Jurkat, Clone E6-1 (cell line): ENCODE data around the gene CTXND1.

ENCODE experiments used
- DNase-seq: peaks from one replicate; pipeline ENCODE4 v3.0.0-alpha.2; 2011; ENCODE audit warnings: low read depth, low spot score
- H3K4me3 ChIP-seq: 2 replicates; pipeline ENCODE4 v1.5.1; 2011; ENCODE audit warnings: mild to moderate bottlenecking, low read length, control low read depth, moderate library complexity

Gene CTXND1

DNA sequence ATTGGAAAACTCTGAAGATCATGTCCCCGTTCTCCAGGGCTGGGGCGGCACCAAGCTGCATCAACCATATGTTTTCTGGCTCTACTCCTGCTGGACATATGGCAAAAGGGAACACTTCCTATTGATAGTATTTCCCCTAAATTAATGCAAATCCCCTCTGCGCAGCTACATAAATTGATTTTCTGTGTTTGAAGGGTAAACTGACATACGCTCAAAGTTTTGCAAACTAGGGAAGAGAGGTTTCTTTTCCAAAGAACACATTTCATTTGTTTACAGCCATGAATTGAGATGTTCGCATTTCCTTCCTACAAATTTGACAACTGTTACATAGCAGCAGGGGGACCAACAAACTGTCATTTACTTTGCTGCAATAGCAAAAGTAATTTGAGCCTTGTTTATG, 35.9 kb downstream of the CTXND1 start:
- no peak overlapping the region for H3K4me3 ChIP-seq
- DNase-seq = no peak

DNA sequence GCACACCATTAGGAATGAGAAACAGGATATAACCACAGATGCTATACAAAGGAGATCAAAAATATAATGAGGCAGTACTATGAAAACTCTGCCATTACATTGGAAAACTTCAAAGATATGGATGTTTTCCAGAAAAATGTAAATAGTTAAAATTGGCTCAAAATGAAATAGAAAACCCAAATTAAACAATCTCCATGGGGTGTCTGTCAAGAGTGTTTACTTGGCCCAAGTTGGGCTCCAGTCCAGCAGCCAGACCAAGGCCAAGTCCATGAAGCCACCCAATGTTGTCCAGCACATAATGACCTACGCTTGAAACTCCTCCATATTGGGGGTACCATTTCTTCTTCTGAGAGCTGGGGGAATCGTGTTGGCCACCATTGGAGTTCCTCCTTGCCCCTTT, 37.1 kb downstream of the CTXND1 start:
- no peak for DNase-seq
- H3K4me3 ChIP-seq = no peak overlapping the region

DNA sequence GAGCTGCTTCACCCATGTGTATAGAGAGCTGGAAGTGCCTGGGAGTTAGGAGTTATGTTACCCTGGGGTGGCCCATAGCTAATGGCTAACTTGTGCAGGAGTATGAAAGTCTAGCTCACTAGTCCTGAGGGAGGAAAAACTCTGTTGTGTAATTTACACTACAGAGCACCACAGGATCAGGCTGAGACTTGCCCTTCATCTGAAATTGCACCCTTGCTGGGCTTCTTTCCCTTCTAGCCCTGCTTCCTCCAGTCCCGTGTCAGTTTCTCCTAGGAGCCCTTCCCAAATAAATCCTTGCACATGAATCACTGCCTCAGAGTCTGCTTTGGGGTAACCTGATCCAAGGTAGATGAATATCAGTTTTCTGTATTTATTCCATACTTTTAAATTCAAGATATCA, 40.0 kb downstream of the CTXND1 start:
- no peak for DNase-seq
- no peak overlapping the region for H3K4me3 ChIP-seq

DNA sequence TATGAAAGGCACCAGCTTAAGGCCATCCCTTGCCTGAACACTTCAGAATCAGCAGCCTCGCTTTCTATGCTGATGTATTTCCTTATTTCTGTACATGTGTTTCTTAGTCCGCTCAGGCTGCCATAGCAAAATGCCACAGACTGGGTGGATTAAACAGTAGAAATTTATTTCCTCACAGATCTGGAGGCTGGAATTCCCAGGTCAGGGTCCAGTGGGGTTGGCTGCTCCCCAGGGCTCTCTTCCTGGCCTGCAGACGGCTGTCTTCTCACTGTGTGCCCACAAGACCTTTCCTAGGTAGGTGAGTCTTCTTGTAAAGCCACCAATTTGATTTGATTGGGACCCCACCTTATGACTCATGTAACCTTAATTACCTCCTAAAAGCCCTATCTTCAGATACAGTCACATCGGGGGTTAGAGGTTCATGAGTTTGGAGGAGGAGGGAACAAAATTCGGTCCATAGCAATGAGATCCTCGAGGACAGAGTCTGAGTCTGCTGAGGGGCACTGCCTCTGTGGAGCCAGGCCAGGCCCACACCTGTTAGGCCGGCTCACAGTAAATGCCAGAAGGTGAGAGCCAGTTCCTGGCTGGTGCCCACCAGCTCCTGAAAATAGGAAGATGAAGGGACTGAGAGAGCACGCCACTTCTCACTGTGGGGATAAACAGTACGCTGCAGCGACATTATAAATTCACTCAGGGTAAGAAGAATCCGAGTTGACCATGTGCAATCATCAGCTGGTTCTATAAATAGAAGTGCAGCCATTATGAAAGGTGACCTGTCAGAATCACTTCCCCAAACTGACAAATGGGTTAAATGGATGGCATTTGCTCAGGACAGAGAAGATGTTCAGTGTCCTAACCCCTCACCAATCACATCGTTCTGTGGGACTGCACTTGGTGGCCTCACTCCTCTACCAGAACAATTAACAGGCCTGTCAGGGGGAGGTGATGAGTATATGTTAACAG, 41.1 kb downstream of the CTXND1 start:
- DNase-seq = no peak
- no peak overlapping the region for H3K4me3 ChIP-seq

DNA sequence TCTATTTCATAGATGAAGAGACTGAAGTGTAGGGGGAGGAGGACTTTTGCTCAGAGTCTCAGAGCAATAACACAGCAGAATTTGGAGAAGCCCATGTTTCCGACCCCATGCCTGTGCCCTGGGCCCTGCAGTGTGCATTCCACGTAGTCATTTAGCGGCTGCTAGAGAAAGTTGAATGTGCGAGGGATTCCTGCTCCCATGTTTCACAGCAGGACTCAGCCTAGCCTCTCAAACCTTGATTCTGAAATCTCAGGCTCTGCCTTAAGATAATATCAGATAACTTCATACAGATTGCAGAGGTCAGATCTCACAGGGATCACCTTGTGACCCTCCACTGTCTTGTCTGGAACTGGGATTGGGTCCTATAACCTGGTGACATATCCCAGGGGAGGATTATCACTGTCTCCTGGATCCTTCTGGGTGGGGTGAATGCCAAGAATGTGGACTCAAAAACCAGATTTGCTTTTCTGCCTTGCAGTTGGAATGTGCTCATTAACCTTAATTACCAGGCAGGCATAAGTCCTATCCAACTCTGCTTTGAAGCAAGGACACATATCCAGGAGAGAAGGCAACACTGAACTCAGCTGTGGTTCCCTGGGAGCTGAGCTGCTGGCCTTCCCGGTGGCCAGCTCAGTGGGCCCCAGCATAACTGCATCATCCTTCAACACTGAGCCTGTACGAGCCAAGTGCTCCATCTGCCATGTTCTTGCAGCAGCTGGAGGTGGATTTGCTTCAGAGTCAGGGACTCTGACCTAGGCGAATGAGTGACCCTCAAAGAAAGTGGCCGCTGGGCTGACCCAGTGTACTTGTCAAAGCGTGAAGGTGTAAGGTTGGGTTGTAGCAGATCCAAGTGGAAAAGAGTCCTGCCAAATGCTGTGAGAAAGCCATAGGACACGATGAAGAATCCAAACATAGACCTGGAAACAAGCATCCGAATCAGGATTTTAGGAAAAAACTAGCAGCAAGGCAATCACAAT, 43.0 kb downstream of the CTXND1 start:
- no peak for DNase-seq

DNA sequence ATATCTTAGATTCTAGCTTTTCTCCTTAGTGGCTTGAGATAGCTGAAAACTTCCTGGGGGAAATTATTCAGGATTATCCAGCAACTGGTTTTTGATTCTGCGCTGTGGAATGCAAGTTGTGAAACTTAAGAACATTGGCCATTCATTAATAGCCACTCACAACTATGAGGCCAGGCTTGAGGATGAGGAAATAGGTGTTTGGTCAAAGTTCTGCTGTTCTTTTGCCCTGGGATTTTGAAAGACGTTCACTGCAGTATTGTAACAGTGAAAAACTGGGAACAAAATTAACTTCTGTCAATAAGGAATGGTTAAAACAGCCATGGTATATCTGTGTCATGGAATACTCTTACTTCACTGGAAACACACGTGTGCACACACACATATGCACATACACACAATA, 44.1 kb downstream of the CTXND1 start:
- no peak overlapping the region for H3K4me3 ChIP-seq
- DNase-seq = no peak

More for the DNA sequence above, 43.0 kb downstream of the CTXND1 start:
- no peak overlapping the region for H3K4me3 ChIP-seq

DNA sequence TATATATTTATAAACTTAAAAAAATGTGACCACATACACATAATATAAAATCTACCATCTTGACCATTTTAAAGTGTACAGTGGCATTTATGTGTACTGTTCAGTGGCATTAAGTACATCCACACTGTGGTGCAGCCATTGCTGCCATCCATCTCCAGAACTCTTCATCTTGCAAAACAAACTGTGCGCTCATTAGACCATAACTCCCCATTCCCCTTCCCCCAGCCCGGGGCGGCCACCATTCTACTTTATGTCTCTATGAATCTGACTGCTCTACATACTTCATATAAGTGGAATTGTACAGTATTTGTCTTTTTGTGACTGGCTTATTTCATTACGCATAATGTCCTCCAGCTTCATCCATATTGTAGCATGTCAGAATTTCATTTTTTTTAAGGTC, 47.8 kb downstream of the CTXND1 start:
- DNase-seq = no peak
- no peak overlapping the region for H3K4me3 ChIP-seq

DNA sequence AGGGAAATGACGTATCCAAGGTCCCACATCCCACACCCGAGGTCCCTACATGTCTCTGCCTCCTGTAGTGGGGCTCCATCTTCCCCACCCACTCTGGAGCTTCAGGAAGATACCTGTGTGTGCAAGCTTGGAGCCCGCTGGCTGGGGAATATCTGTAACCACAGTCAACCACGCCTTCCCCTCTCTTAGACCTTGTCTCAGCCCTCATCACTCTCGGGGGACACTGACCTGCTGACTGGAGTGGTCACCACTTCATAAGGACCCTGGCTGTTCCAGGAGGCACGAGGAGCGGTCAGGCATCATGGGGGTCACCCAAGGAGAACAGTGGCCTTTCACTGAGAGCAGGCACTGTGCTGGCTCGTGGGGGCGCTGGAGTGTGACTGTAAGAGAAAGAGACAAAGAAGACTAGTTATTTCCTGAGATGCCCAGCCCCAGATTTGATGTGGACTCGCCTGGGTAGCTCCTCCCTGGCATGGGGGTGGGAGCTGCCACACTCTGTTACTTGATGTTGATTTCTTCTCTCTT, 48.6 kb downstream of the CTXND1 start:
- no peak overlapping the region for H3K4me3 ChIP-seq

DNA sequence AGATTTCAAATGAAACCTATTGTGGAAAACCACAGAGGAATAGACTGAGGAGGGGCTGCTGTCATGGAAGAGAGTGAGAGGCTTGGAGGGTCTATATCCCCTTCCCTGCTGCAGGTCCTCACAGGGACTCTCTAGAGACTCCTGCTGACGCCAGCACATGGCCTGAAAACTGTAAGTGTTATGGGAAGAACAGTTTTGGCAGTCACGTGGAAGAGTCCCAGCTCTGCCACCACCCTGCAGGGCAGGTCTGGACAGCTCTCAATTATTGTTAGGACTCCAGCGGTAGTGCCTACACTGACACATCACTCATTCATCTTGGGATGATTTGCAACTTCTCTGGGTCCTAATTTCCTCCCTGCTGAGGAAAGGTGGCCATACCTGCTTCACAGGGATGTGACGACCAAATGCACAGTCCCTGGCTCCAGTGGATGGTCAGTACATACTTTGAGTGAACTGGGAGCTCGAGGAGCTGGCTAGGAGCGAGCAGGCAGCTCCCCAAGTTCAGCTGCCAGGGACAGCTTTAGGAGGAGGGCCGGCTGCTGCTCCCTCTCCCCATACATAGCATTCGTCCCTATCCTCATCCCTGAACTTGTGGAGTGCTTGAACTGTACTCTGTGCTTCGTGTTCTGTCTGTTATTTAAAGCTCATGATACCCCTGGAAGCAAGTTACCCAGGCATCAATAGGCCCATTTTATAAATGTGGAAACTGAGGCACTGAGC, 49.2 kb downstream of the CTXND1 start:
- DNase-seq = no peak
- no peak overlapping the region for H3K4me3 ChIP-seq

More for the DNA sequence above, 48.6 kb downstream of the CTXND1 start:
- DNase-seq = no peak

DNA sequence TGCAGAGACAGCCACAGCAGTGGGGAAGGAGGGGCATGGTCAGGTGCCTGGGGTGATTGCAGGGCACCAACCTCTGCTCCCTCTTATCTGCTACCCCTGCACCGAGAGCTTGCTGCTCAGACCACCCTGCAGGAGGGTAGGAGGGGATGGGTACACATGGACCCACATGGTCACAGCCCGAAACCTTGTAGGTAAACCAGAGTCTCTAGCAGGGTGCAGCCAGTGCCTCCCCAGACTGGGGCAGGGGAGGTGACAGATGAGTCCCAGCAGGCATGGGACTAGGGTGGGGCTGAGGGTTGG, 50.0 kb downstream of the CTXND1 start:
- no peak for DNase-seq
- H3K4me3 ChIP-seq = no peak overlapping the region

DNA sequence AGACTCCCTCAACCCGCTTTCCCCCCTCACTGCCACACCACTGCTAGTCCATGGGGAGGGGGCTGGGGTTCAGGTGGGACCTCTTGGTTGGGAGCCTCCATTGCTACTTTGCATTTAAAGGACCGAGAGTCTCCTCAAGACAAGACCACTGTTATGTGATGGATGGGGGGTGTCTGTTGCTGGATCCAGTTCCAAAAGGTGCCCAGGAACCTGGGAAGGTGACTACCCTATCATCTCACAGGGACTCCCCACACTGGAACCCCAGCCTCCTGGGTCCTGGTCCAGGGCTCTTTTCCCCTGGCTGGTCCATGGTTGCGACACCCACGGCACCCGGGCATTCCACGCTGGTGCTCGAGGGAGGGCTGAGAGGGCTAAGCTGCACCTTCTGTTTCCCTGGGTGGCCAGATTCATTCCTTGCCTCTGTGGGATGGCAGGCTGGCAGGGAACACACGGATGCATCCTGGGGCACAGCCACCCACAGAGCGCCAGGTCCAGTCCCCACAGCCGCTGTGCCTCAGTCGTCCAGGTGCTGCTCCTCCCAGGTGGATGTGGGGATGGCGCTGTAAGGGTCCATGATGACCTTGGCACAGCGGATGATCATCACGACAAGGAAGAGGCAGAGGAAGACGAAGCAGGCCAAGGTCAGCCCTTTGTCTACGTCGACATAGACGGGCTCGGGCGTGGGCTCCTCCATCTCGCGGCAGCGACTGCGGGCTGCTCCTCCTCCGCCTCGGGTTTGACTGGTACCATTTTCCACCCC, 50.6 kb downstream of the CTXND1 start:
- no peak for DNase-seq
- no peak overlapping the region for H3K4me3 ChIP-seq

DNA sequence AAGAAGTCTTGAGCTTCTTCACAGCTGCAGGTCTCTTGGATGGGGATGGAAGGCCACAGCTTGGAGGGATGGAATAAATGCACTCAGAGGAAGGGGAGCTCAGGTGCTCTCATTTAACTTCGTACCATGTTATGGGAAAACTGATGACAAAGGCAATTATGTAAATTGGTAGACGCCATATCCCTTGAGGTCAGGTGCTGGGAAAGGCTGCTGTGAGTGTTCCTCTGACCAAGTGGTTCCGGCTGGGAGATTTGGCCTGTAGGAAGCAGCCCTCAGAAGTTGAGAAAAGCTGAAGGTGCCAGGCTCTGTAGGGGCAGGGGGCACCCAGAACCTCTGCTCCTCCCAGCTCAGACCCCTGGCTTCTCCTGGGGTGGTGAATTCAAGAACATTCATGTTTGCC, 52.1 kb downstream of the CTXND1 start:
- H3K4me3 ChIP-seq = no peak overlapping the region
- DNase-seq = no peak

DNA sequence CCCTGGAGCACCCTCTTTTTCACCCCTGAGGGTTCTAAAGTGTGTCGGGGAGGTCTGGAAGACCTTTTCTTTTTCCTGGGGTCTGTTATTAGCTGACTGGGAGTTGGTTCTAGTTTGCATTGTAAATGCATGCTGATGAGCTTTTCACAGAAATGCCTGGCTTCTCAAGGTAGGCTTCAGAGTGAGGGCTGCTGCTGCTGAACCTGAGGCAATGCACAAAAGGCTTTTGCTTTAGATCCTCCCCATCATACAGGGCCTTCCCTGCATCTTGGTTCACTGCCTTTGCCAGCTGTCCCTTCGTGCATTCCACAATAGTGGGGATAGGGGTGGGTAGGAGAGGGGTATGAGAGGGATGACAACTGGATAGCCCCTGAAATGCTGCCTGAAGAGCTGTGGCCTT, 52.6 kb downstream of the CTXND1 start:
- no peak for DNase-seq
- no peak overlapping the region for H3K4me3 ChIP-seq

DNA sequence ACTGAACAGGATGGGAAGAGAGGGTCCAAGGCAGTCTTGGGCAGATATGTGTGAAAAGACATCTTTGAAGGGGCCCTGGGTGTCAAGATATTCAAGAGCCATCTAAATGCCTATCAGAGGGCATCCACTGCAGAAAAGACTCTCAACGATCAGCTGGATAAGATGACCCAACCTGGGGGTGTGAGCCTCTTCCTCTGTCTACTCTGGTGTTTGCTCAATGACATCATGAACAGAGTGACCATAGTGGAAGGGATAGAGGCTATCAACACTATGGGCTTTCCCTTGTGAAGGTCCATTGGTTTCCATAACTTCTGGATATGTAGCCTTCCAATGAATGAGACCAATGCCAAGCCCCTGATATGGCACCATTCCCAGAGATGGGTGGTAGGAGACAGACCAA, 57.1 kb downstream of the CTXND1 start:
- DNase-seq = no peak
- H3K4me3 ChIP-seq = no peak overlapping the region

DNA sequence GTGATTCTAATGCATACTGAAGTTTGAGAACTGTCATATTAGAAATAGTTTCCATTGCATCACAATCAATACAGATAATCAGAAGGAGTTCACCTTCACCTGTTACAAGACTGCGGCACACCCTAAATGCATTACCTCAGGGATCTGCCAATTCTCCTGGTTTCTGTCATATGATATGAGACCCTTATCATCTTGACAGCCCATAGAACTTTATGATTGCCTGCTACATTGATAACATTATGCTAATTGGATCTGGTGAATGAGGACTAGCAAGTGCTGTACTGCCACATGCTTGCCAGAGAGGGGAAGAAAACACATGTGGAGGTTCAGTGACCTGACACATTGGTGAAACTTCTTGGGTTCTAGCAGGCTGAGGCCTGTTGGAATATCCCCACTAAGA, 57.8 kb downstream of the CTXND1 start:
- no peak for DNase-seq

DNA sequence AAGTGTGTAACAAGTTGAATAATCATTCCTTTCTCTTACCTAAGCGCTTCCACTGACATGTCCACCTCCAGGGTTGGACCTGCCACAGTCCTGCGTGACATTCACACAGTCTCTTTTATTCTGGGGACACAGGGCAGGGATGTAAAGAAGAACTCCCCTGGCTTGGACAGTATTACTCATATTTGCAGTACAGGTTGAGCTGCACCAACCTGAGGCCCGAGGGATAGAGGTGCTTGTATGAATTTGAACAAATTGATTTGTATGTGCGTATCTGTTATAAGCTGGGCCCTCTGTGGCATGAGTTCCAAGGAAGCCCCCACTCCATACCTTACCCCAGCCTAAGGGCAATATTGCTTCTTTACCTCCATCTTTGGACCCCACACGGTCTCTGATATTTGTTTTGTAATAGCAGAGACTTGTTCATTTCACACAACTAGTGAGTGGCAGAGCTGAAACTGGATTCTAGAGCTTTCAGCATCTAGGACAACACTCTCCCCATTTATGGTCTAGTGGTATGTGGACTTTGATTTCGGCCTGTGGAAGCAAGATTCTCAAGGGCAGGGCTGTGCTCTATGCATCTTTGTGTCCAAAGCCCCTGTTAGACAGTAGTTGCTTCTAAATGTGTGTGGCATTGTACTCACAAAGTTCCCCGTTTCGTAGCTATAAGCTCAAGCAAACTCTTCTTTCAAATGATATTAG, 60.0 kb downstream of the CTXND1 start:
- no peak overlapping the region for H3K4me3 ChIP-seq
- no peak for DNase-seq

More for the DNA sequence above, 57.8 kb downstream of the CTXND1 start:
- no peak overlapping the region for H3K4me3 ChIP-seq

DNA sequence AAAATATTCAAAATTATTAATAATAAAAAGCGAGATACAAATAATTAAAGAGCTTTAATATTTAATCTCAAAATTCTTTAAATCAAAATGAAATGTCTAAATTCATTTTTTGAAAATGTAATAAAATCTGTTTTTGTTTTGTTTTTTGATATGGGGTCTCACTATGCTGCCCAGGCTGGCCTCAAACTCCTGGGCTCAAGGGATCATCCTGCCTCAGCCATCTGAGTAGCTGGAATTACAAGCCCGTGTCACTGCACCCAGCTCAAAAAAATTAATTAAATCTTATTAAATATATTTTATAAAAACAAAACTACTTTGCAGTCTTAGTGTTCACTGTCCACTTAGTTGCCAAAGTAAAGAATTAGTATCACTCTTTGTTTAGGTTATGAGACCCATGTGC, 60.8 kb downstream of the CTXND1 start:
- DNase-seq = no peak
- H3K4me3 ChIP-seq = no peak overlapping the region

DNA sequence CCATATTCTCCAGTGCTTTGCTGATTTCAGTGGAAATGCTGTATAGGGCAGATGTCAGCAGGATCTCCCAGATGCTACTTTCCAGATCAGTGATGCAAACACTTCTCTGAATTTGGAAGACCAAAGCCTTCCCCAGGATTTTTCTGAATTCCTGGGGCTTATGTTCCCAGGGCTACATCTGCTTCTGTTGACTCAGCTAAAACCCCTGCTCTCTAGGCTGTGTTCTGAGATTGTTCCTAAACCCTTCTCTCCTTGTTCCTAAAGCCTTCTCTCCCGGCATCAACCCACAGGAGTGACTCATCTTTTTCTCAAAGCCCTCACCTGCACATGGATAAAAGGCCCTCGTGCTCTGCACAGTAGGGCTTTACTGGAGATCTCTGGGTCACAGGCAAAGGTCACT, 63.8 kb downstream of the CTXND1 start:
- H3K4me3 ChIP-seq = no peak overlapping the region
- DNase-seq = no peak
